Prostate gland (tissue), 2 donors: ENCODE measurements around the gene SUN3. TPM values are rescaled to one million over a fixed set of nuclear protein-coding genes. Genes with fewer than 3 reads are reported as not detected.
A peak's percentile ranks its signal among the peaks of the same experiment; 100 is the strongest.

Experiments
- DNase-seq: peaks from one replicate; pipeline ENCODE4 v3.0.0-alpha.2; 2019; ENCODE audit warnings: low spot score
- H3K27ac ChIP-seq, 2 donors: fragments of 200-600 bp; sonication (generic); 2 replicates each; pipeline ENCODE4 v1.5.1; 2017 to 2019
- H3K27me3 ChIP-seq: fragments of 200-600 bp; sonication (generic); replicated peaks from 2 replicates; pipeline ENCODE4 v1.5.1; 2019; ENCODE audit not compliant: insufficient read depth
- H3K36me3 ChIP-seq, 2 donors: fragments of 200-600 bp; sonication (generic); 1 replicate in 1 of 2; 2 replicates in 1 of 2; pipeline versions ENCODE4 v1.5.1 to v1.8.1; 2017 to 2019
- H3K4me1 ChIP-seq: fragments of 200-600 bp; sonication (generic); replicated peaks from 2 replicates; pipeline ENCODE4 v1.5.1; 2019
- H3K4me3 ChIP-seq, 2 donors: fragments of 200-600 bp; sonication (generic); 2 replicates each; pipeline ENCODE4 v1.5.1; 2017 to 2019
- H3K9me3 ChIP-seq: fragments of 200-600 bp; sonication (generic); 2 replicates; pipeline ENCODE4 v1.5.1; 2017
- CTCF ChIP-seq, 4 experiments: fragments of 200-600 bp in 2 of 4; fragments of 450-650 bp in 2 of 4; sonication (generic) in 2 of 4; IDR thresholded peaks; 1 replicate in 3 of 4; 2 replicates in 1 of 4; pipeline ENCODE4 v1.5.1; 2016 to 2019; ENCODE audit warnings: antibody characterized with exemption in 4 of 4, mild to moderate bottlenecking in 2 of 4, moderate library complexity in 2 of 4
- POLR2A ChIP-seq: fragments of 450-650 bp; IDR thresholded peaks from one replicate; pipeline ENCODE4 v1.6.1; 2016; ENCODE audit warnings: antibody characterized with exemption, mild to moderate bottlenecking
- POLR2AphosphoS5 ChIP-seq: sonication (generic); formaldehyde crosslinking; IDR thresholded peaks from one replicate; pipeline ENCODE4 v1.6.1; 2017; ENCODE audit warnings: antibody characterized with exemption
- WGBS: methylation state at CpG from one replicate; pipeline ENCODE4 v1.1.5; 2018; 5-methylcytosine and 5-hydroxymethylcytosine counted together
- intact Hi-C: fragments of 100-400 bp; cut with DNase I; formaldehyde crosslinking; loops from one replicate; pipeline ENCODE4 v1.14.2; 2022
- total RNA-seq, 2 donors: library from RNA; depleted of rRNA; stranded (reverse); fragments of >200 nt; gene quantifications; one replicate each; pipeline ENCODE4 v1.1.0, GENCODE V29; 2016

SUN3 gene
- total RNA-seq, 2 donors from 2014 or later = 4.5 TPM; not detected in 1

DNA sequence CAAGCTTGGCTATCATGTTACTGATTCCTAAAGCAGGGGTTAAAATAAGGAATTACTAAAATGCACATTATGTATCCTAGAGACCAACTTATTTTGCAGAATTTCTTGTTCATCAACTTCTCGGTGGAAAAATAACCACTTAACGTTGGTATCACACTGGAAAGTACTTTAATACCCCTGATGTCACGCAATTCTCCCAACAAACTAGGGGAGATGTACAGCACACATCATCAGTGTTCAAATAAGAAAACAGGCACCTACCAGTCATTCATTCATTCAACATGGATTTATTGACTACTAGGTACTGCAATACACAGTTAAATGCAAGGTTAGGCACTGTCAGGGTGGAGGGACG, 50.1 kb downstream of the SUN3 start:
- no peaks in the 10 kb centered on the region for H3K4me1 ChIP-seq
- DNase-seq = no peak
- H3K36me3 ChIP-seq = no peaks in the 10 kb centered on the region
- H3K27me3 ChIP-seq = no peaks in the 10 kb centered on the region
- H3K4me3 ChIP-seq = peak overlapping the region; percentile 61 to 78
- H3K9me3 ChIP-seq = no peaks in the 10 kb centered on the region
- WGBS = 9% methylated on average over 4 of the region's 4 CpGs
- TF ChIP-seq POLR2A (no peak), CTCF (IDR thresholded peaks at IDR 0.05) (no peak), POLR2AphosphoS5 (no peak)
- H3K27ac ChIP-seq = peak overlapping the region; percentile 79 to 88
- intact Hi-C loops = no loop called here

GRCh38 chr7:47973739-47974138, 55.2 kb downstream of the SUN3 start:
- Histone ChIP-seq H3K4me1 (no peaks in the 10 kb centered on the region), H3K4me3 (no peak overlapping the region), H3K9me3 (no peaks in the 10 kb centered on the region), H3K27me3 (no peaks in the 10 kb centered on the region), H3K27ac (no peak overlapping the region), H3K36me3 (no peaks in the 10 kb centered on the region)
- 71% methylated on average over 1 of the region's 1 CpG for WGBS
- no peak for DNase-seq
- intact Hi-C loops = no loop called here
- TF ChIP-seq POLR2AphosphoS5 = no peak
- TF ChIP-seq CTCF (IDR thresholded peaks at IDR 0.05) = no peak
- no peak for TF ChIP-seq POLR2A

DNA sequence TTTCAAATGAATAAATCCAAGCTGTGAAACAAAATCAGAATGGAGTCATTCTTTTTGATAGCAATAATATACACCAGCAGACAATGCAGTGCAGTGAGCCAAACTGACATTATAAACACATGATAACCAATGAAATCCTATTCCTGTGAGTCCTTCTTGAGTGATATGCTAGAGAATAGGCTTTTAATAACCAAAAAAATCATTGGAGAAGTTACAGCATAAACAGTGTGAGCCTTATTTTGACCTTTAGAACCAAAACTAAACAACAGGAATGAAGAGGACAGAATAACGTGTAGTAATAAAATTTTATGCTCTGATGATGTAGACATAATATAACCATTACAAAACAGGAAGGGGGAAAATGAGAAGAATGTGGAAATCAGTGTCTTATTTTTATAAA, 58.1 kb downstream of the SUN3 start:
- 15% methylated on average over 1 of the region's 1 CpG for WGBS
- Histone ChIP-seq H3K27ac (no peak overlapping the region), H3K9me3 (no peaks in the 10 kb centered on the region), H3K36me3 (peaks cover 0 to 14% of the 10 kb centered on the region in 2 donors), H3K4me3 (no peak overlapping the region), H3K27me3 (no peaks in the 10 kb centered on the region), H3K4me1 (no peaks in the 10 kb centered on the region)
- intact Hi-C loops = no loop called here
- TF ChIP-seq POLR2AphosphoS5 = no peak
- no peak for TF ChIP-seq POLR2A
- TF ChIP-seq CTCF (IDR thresholded peaks at IDR 0.05) = no peak
- no peak for DNase-seq

- Histone ChIP-seq H3K4me1 (no peaks in the 10 kb centered on the region), H3K27me3 (no peaks in the 10 kb centered on the region), H3K36me3 (peaks cover 0 to 21% of the 10 kb centered on the region in 2 donors), H3K4me3 (no peak overlapping the region), H3K9me3 (no peaks in the 10 kb centered on the region), H3K27ac (no peak overlapping the region)
- WGBS = 55% methylated on average over 5 of the region's 5 CpGs
- peak; percentile 37 to 77 (median 68) for TF ChIP-seq CTCF (IDR thresholded peaks at IDR 0.05)
- TF ChIP-seq POLR2AphosphoS5 = no peak
- no peak for TF ChIP-seq POLR2A
- DNase-seq = peak; percentile 28
- intact Hi-C loops = no loop called here
Observed at GRCh38 chr7:47968847-47969774, 59.8 kb downstream of the SUN3 start.

- 85% methylated on average over 2 of the region's 2 CpGs for WGBS
- Histone ChIP-seq H3K9me3 (no peaks in the 10 kb centered on the region), H3K4me3 (no peak overlapping the region), H3K4me1 (no peaks in the 10 kb centered on the region), H3K27me3 (no peaks in the 10 kb centered on the region), H3K27ac (no peak overlapping the region), H3K36me3 (peaks cover 0 to 21% of the 10 kb centered on the region in 2 donors)
- intact Hi-C loops = no loop called here
- no peak for TF ChIP-seq POLR2AphosphoS5
- no peak for TF ChIP-seq POLR2A
- TF ChIP-seq CTCF (IDR thresholded peaks at IDR 0.05) = no peak
- DNase-seq = no peak
Observed at GRCh38 chr7:47967708-47968107, 61.2 kb downstream of the SUN3 start.
